Upper lobe of right lung (tissue), 1 donor: Measurements from ENCODE around the gene SPARC. TPM values are rescaled to one million over a fixed set of nuclear protein-coding genes. Genes with fewer than 3 reads are reported as not detected.
"Not testable (repeated sequence)": the region's sequence is repeated elsewhere in the genome, so short reads cannot be mapped to it uniquely, and the experiment has no call there.

Experiments used
- ATAC-seq: fragments of 200-7000 bp; cut with Tn5 transposase; one replicate; pipeline ENCODE4 v1.9.1; 2020; ENCODE audit warnings: mild to moderate bottlenecking, moderate library complexity
- DNase-seq: peaks from one replicate; pipeline ENCODE4 v3.0.0-alpha.2; 2020
- H3K27ac ChIP-seq: fragments of 200-600 bp; one replicate; pipeline ENCODE4 v1.8.0; 2022
- H3K27me3 ChIP-seq: fragments of 200-600 bp; one replicate; pipeline ENCODE4 v1.8.0; 2022; ENCODE audit warnings: mild to moderate bottlenecking
- H3K36me3 ChIP-seq: fragments of 200-600 bp; one replicate; pipeline ENCODE4 v1.8.0; 2022
- H3K4me1 ChIP-seq: fragments of 200-600 bp; one replicate; pipeline ENCODE4 v1.8.0; 2022
- H3K4me3 ChIP-seq: fragments of 200-600 bp; one replicate; pipeline ENCODE4 v1.8.0; 2022; ENCODE audit warnings: mild to moderate bottlenecking
- H3K9me3 ChIP-seq: fragments of 200-600 bp; one replicate; pipeline ENCODE4 v1.8.0; 2022
- intact Hi-C: fragments of 100-400 bp; cut with DNase I; formaldehyde crosslinking; loops from one replicate; pipeline ENCODE4 v1.11.0; 2022
- total RNA-seq: library from RNA; stranded (reverse); fragmentation: NEBNext Ultra II Directional; extraction: Animal tissue kit (Norgen Biotek cat#: 25700); gene quantifications from one replicate; pipeline ENCODE4 v1.2.1, GENCODE V29; 2021
- TF ChIP-seq, protein P1 (sequence below): fragments of 200-600 bp; IDR thresholded peaks from one replicate; pipeline ENCODE4 v1.8.0; 2022; ENCODE audit warnings: antibody characterized with exemption
- donor health status: DM: no; HTN: yes; CAD: no; lungs with severe emphysema.

Gene SPARC
- total RNA-seq, 1 donor from 2014 or later, result 1,248 TPM

DNA sequence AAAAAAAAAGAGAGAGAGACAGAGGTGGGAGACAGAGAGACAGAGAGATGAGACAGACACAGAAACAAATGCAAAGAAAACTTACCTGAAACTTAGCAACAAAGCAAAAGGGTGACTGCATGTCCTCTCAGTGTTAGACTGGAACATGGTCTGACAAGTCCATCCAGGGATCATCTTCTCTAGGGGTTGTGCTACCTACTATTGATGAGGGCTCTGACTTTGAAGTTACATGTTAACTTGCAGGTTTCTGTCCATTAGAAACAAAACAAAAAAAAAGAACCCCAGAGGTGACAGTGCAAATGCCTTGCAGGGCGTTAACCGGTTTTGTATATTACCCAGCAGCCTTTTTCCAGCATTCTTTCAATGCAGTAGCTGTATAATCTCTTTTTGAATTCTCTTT lies 13.6 kb upstream of the SPARC start:
- ATAC-seq (no peak), DNase-seq (no peak)
- H3K9me3 ChIP-seq, result no peaks in the 10 kb centered on the region
- intact Hi-C loops, result no loop called here
- H3K36me3 ChIP-seq, result no peaks in the 10 kb centered on the region
- H3K4me1 ChIP-seq, result peaks cover 5% of the 10 kb centered on the region
- H3K27me3 ChIP-seq, result no peaks in the 10 kb centered on the region
- no peak overlapping the region for H3K4me3 ChIP-seq
- TF ChIP-seq, protein P1, sequence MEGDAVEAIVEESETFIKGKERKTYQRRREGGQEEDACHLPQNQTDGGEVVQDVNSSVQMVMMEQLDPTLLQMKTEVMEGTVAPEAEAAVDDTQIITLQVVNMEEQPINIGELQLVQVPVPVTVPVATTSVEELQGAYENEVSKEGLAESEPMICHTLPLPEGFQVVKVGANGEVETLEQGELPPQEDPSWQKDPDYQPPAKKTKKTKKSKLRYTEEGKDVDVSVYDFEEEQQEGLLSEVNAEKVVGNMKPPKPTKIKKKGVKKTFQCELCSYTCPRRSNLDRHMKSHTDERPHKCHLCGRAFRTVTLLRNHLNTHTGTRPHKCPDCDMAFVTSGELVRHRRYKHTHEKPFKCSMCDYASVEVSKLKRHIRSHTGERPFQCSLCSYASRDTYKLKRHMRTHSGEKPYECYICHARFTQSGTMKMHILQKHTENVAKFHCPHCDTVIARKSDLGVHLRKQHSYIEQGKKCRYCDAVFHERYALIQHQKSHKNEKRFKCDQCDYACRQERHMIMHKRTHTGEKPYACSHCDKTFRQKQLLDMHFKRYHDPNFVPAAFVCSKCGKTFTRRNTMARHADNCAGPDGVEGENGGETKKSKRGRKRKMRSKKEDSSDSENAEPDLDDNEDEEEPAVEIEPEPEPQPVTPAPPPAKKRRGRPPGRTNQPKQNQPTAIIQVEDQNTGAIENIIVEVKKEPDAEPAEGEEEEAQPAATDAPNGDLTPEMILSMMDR, result no peak
- no peak overlapping the region for H3K27ac ChIP-seq

DNA sequence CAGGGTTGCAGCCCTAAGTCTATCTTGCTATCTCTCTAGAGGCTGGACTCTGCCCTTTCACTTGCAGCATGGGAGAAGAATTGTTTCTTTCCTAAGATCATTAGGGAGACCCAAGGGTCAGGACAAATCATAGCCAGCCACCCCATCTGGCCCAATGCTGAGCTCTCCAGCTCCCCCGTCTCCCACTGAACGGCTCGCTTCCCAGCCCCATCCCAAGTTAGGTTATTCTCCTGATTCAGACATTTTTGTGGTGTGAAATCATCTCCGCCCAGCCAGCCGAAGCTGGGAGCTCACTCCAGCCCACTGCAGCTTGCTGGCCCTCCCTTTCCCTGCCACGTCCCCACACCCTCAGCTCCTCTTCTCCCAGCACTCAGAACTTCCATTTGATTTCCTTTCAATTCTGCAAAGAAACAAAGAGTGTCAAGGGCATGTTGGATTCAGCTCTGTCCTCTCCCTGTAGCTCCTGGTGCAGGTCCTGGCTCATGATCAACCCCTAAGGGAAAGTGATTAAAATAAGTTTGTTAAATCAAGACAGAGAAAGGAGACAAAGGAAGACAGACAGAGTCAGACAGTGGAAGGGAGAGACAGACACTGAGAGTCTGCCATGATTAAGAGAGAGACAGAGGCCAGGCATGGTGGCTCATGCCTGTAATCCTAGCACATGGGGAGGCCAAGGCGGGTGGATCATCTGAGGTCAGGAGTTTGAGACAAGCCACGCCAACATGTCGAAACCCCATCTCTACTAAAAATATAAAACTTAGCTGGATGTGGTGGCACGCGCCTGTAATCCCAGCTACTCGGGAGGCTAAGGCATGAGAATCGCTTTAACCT lies 12.6 kb upstream of the SPARC start:
- TF ChIP-seq, protein P1, result no peak
- H3K4me1 ChIP-seq, result peaks cover 5% of the 10 kb centered on the region
- intact Hi-C loops, result no loop called here
- H3K4me3 ChIP-seq, result no peak overlapping the region
- no peaks in the 10 kb centered on the region for H3K36me3 ChIP-seq
- DNase-seq, result no peak
- peak; percentile 71 for ATAC-seq
- H3K27me3 ChIP-seq, result no peaks in the 10 kb centered on the region
- no peaks in the 10 kb centered on the region for H3K9me3 ChIP-seq
- peak overlapping the region; percentile 82 for H3K27ac ChIP-seq

DNA sequence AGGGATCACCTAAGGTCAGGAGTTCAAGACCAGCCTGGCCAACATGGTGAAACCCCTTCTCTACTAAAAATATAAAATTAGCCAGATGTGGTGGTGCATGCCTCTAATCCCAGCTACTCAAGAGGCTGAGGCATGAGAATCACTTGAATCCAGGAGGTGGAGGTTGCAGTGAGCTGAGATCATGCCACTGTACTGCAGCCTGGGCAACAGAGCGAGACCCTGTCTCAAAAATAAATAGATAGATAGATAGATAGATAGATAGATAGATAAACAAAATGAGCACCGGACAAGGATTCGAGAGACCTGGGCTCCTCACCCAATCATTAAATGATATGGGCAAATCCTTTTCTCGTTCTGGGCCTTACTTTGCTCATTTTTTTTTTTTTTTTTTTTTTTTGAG lies 11.4 kb upstream of the SPARC start:
- DNase-seq, H3K36me3 ChIP-seq, intact Hi-C loops, H3K4me3 ChIP-seq, H3K27ac ChIP-seq, H3K4me1 ChIP-seq, ATAC-seq, H3K9me3 ChIP-seq, H3K27me3 ChIP-seq: not testable (repeated sequence)

DNA sequence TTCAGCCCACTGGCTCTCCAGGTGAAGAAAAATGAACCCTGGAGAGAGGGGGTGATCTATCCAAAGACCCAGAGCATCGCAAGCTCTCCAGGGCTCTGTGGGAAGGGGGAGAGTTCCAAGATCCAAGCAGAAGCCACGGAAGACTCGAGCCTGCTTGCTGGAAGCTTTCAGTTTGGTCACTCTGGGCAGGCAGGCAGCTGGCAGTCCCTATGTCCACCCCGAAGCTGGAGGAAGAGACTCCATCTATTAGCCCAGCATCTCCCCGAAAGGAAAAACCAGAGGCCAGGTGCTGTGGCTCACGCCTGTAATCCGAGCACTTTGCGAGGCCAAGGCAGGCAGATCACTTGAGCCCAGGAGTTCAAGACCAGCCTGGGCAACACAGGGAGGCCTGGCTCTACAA lies 10.7 kb upstream of the SPARC start:
- intact Hi-C loops, result no loop called here
- DNase-seq (no peak), ATAC-seq (no peak)
- no peaks in the 10 kb centered on the region for H3K9me3 ChIP-seq
- TF ChIP-seq, protein P1, result no peak
- H3K4me3 ChIP-seq, result no peak overlapping the region
- H3K27ac ChIP-seq, result peak overlapping the region; percentile 69
- H3K36me3 ChIP-seq, result no peaks in the 10 kb centered on the region
- no peaks in the 10 kb centered on the region for H3K27me3 ChIP-seq
- H3K4me1 ChIP-seq, result peaks cover 5% of the 10 kb centered on the region

DNA sequence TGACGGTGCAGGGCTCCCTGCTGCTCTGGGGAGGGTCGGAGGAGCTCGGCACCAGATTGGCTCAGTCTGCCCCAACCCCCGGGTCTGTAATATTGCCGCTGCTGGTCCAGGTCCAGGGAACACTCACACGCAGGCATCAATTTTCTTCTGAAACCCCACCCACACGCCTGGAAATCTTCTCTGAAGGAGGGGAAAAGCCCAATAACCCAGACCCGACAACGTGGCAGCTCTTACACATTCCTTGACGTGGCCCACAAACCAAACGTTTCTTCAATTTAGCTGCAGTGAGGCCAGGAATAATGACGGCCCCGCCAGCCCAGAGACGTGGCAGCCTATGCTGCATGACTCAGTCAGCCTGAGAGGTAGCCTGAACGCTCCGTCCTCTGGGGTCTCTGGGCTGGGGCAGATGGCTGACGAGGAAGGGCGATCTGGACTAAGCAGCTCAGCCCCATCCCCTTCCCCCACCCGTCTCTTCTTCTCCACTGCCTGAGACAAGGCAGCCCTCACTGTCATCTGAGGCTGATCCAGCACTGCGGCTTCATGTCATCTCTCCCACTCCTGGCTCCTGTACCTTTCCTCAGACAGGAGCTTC lies 9.9 kb upstream of the SPARC start:
- ATAC-seq, result peak; percentile 61
- TF ChIP-seq, protein P1, result no peak
- intact Hi-C loops, result no loop called here
- H3K4me3 ChIP-seq, result no peak overlapping the region
- peaks cover 5% of the 10 kb centered on the region for H3K4me1 ChIP-seq
- no peaks in the 10 kb centered on the region for H3K9me3 ChIP-seq
- peak overlapping the region; percentile 69 for H3K27ac ChIP-seq
- no peak for DNase-seq
- H3K27me3 ChIP-seq, result no peaks in the 10 kb centered on the region
- no peaks in the 10 kb centered on the region for H3K36me3 ChIP-seq

DNA sequence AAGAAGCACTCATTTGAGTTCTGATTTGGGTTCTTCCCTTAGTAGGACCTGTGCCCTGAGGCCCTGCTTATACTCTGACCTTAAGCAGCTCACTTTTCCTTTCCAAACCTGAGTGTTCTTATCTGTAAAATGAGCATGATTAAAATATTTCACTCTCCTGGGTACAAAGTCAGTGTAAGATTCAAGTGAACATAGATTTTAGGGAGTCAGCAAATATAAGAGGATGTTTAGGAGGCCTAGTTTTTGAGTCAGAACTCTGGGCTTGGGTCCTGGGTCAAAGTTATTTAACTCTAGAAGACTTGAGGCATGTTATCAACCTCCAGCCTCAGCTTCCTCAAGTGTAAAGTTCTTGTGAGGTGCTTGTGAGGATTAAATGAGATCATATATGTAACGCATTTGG lies 8.7 kb upstream of the SPARC start:
- no peaks in the 10 kb centered on the region for H3K27me3 ChIP-seq
- peak overlapping the region; percentile 69 for H3K27ac ChIP-seq
- DNase-seq (no peak), ATAC-seq (no peak)
- H3K9me3 ChIP-seq, result no peaks in the 10 kb centered on the region
- intact Hi-C loops, result no loop called here
- H3K36me3 ChIP-seq, result no peaks in the 10 kb centered on the region
- peaks cover 5% of the 10 kb centered on the region for H3K4me1 ChIP-seq
- TF ChIP-seq, protein P1, result no peak
- H3K4me3 ChIP-seq, result no peak overlapping the region
